ENCODE measurements around the gene CHCHD3.

The CHCHD3 gene

DNA sequence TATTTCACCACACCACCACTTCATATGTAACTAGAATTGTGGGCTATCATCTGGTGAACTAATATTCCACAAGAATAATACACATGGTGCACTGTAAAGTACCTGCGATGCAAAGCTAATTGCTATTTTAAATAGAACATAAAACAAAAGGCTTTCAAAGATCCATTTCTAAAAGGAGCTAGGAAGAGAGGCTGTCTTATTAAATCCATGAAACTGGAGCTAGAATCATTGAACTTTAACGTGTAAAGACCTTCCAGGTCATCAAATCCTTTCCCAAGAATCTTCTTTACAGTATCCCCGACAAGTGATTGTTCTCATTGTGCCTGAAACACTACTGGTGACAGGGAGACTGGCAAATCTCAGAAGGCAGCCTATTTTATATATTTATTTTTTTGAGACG lies 224.9 kb downstream of the CHCHD3 start:
- peaks cover 0 to 3% (median 0%) of the 10 kb centered on the region in 4 experiments for H3K36me3 ChIP-seq (ENCODE audit: control insufficient read depth in 4 of 4, insufficient read depth in 4 of 4, low read length in 3 of 4)
- no peaks in the 10 kb centered on the region for H3K27me3 ChIP-seq (replicated peaks in 2 of 5; ENCODE audit: control insufficient read depth in 4 of 5, insufficient read depth in 5 of 5, low read length in 4 of 5)
- no peak overlapping the region for H3K27ac ChIP-seq (ENCODE audit: insufficient read depth in 1 of 2, low read depth in 1 of 2, low read length in 2 of 2, poor library complexity in 1 of 2, severe bottlenecking in 2 of 2)
- CTCF ChIA-PET = interaction anchor here (0.8 kb wide), 1 partner anchor 23 kb away, joined by 3 read pairs; no protein-coding TSS in a partner anchor
- WGBS (ENCODE audit: insufficient coverage) = 100% methylated on average over 1 of the region's 4 CpGs
- POLR2A ChIA-PET = no interaction called here
- no peaks in the 10 kb centered on the region for H3K4me1 ChIP-seq (ENCODE audit: control extremely low read depth in 1 of 4, control insufficient read depth in 4 of 4, insufficient read depth in 4 of 4, low read length in 3 of 4)
- no peak for DNase-seq
- H3K9me3 ChIP-seq (ENCODE audit: control extremely low read depth in 1 of 5, control insufficient read depth in 4 of 5, insufficient read depth in 2 of 5, low read depth in 1 of 5, low read length in 4 of 5) = no peaks in the 10 kb centered on the region
- H3K4me3 ChIP-seq (ENCODE audit: control insufficient read depth in 1 of 7, extremely low read depth in 1 of 7, insufficient read depth in 4 of 7, low read depth in 2 of 7, low read length in 6 of 7) = no peak overlapping the region

GRCh38 chr7:132856416-132856815 lies 225.5 kb downstream of the CHCHD3 start:
- POLR2A ChIA-PET = no interaction called here
- WGBS (ENCODE audit: insufficient coverage) = 96% methylated on average over 3 of the region's 5 CpGs
- Histone ChIP-seq H3K4me1 (ENCODE audit: control extremely low read depth in 1 of 4, control insufficient read depth in 4 of 4, insufficient read depth in 4 of 4, low read length in 3 of 4) (no peaks in the 10 kb centered on the region), H3K36me3 (ENCODE audit: control insufficient read depth in 4 of 4, insufficient read depth in 4 of 4, low read length in 3 of 4) (peaks cover 0 to 3% (median under 1%) of the 10 kb centered on the region in 4 experiments), H3K4me3 (ENCODE audit: control insufficient read depth in 1 of 7, extremely low read depth in 1 of 7, insufficient read depth in 4 of 7, low read depth in 2 of 7, low read length in 6 of 7) (no peak overlapping the region), H3K27ac (ENCODE audit: insufficient read depth in 1 of 2, low read depth in 1 of 2, low read length in 2 of 2, poor library complexity in 1 of 2, severe bottlenecking in 2 of 2) (no peak overlapping the region), H3K27me3 (replicated peaks in 2 of 5; ENCODE audit: control insufficient read depth in 4 of 5, insufficient read depth in 5 of 5, low read length in 4 of 5) (no peaks in the 10 kb centered on the region), H3K9me3 (ENCODE audit: control extremely low read depth in 1 of 5, control insufficient read depth in 4 of 5, insufficient read depth in 2 of 5, low read depth in 1 of 5, low read length in 4 of 5) (no peaks in the 10 kb centered on the region)
- no peak for DNase-seq
- CTCF ChIA-PET = no interaction called here

DNA sequence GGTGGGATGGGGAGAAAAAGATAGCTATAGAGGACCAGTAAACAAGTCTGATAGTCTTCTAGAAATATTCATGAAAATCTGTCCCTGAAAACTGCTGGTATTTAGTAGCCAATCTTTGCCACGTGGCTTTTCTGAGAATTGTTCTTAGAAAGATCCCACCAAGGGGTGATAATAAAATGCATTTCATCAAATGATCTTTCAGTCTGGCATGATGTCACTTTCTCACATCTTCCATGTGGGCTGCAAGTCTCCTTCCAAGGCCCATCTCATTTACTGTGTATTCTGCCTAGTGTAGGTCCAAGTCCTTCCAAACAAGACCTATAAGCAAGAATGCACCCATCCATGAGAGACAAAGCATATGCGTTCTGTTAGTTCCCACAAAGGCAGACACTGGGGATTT lies 226.0 kb downstream of the CHCHD3 start:
- H3K27ac ChIP-seq (ENCODE audit: insufficient read depth in 1 of 2, low read depth in 1 of 2, low read length in 2 of 2, poor library complexity in 1 of 2, severe bottlenecking in 2 of 2) = no peak overlapping the region
- ChIA-PET POLR2A (no interaction called here), CTCF (no interaction called here)
- no peaks in the 10 kb centered on the region for H3K4me1 ChIP-seq (ENCODE audit: control extremely low read depth in 1 of 4, control insufficient read depth in 4 of 4, insufficient read depth in 4 of 4, low read length in 3 of 4)
- peaks cover 0 to 2% (median under 1%) of the 10 kb centered on the region in 4 experiments for H3K36me3 ChIP-seq (ENCODE audit: control insufficient read depth in 4 of 4, insufficient read depth in 4 of 4, low read length in 3 of 4)
- WGBS (ENCODE audit: insufficient coverage) = 93% methylated on average over 2 of the region's 2 CpGs
- H3K9me3 ChIP-seq (ENCODE audit: control extremely low read depth in 1 of 5, control insufficient read depth in 4 of 5, insufficient read depth in 2 of 5, low read depth in 1 of 5, low read length in 4 of 5) = no peaks in the 10 kb centered on the region
- no peak overlapping the region for H3K4me3 ChIP-seq (ENCODE audit: control insufficient read depth in 1 of 7, extremely low read depth in 1 of 7, insufficient read depth in 4 of 7, low read depth in 2 of 7, low read length in 6 of 7)
- no peak for DNase-seq
- no peaks in the 10 kb centered on the region for H3K27me3 ChIP-seq (replicated peaks in 2 of 5; ENCODE audit: control insufficient read depth in 4 of 5, insufficient read depth in 5 of 5, low read length in 4 of 5)

GRCh38 chr7:132854238-132854637 lies 227.7 kb downstream of the CHCHD3 start:
- ChIA-PET POLR2A (no interaction called here), CTCF (no interaction called here)
- Histone ChIP-seq H3K4me1 (ENCODE audit: control extremely low read depth in 1 of 4, control insufficient read depth in 4 of 4, insufficient read depth in 4 of 4, low read length in 3 of 4) (no peaks in the 10 kb centered on the region), H3K36me3 (ENCODE audit: control insufficient read depth in 4 of 4, insufficient read depth in 4 of 4, low read length in 3 of 4) (peaks cover 0 to 5% (median 1%) of the 10 kb centered on the region in 4 experiments), H3K27ac (ENCODE audit: insufficient read depth in 1 of 2, low read depth in 1 of 2, low read length in 2 of 2, poor library complexity in 1 of 2, severe bottlenecking in 2 of 2) (no peak overlapping the region), H3K27me3 (replicated peaks in 2 of 5; ENCODE audit: control insufficient read depth in 4 of 5, insufficient read depth in 5 of 5, low read length in 4 of 5) (no peaks in the 10 kb centered on the region), H3K4me3 (ENCODE audit: control insufficient read depth in 1 of 7, extremely low read depth in 1 of 7, insufficient read depth in 4 of 7, low read depth in 2 of 7, low read length in 6 of 7) (no peak overlapping the region), H3K9me3 (ENCODE audit: control extremely low read depth in 1 of 5, control insufficient read depth in 4 of 5, insufficient read depth in 2 of 5, low read depth in 1 of 5, low read length in 4 of 5) (no peaks in the 10 kb centered on the region)
- DNase-seq = no peak
- no CpG with 5 or more reads among the region's 1 CpG for WGBS (ENCODE audit: insufficient coverage)

- no peaks in the 10 kb centered on the region for H3K27me3 ChIP-seq (replicated peaks in 2 of 5; ENCODE audit: control insufficient read depth in 4 of 5, insufficient read depth in 5 of 5, low read length in 4 of 5)
- peaks cover 0 to 15% (median 2%) of the 10 kb centered on the region in 4 experiments for H3K36me3 ChIP-seq (ENCODE audit: control insufficient read depth in 4 of 4, insufficient read depth in 4 of 4, low read length in 3 of 4)
- CTCF ChIA-PET = no interaction called here
- no peak overlapping the region for H3K4me3 ChIP-seq (ENCODE audit: control insufficient read depth in 1 of 7, extremely low read depth in 1 of 7, insufficient read depth in 4 of 7, low read depth in 2 of 7, low read length in 6 of 7)
- no peak for DNase-seq
- WGBS (ENCODE audit: insufficient coverage) = 94% methylated on average over 6 of the region's 7 CpGs
- no peak overlapping the region for H3K27ac ChIP-seq (ENCODE audit: insufficient read depth in 1 of 2, low read depth in 1 of 2, low read length in 2 of 2, poor library complexity in 1 of 2, severe bottlenecking in 2 of 2)
- no peaks in the 10 kb centered on the region for H3K9me3 ChIP-seq (ENCODE audit: control extremely low read depth in 1 of 5, control insufficient read depth in 4 of 5, insufficient read depth in 2 of 5, low read depth in 1 of 5, low read length in 4 of 5)
- H3K4me1 ChIP-seq (ENCODE audit: control extremely low read depth in 1 of 4, control insufficient read depth in 4 of 4, insufficient read depth in 4 of 4, low read length in 3 of 4) = no peaks in the 10 kb centered on the region
- POLR2A ChIA-PET = no interaction called here
Observed at GRCh38 chr7:132847376-132847775, 234.5 kb downstream of the CHCHD3 start.

DNA sequence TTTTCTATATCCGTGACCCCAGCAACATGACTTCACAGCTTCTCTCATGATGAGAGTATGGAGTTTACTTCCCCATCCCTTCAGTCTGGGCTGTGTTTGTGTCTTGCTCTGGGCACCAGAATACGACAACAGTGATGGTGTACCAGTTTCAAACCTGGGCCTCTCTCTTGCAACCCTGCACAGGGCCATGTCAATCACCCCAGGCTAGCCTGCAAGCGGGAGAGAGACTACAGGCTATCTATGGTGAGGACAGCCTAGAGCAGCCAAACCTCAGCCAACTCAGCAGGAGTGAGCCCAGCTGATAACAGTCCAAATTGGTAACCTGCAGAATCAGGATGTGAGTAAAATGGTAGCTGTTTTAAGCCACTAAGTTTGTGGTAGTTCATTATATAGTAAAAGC lies 235.8 kb downstream of the CHCHD3 start:
- ChIA-PET CTCF (no interaction called here), POLR2A (no interaction called here)
- Histone ChIP-seq H3K4me1 (ENCODE audit: control extremely low read depth in 1 of 4, control insufficient read depth in 4 of 4, insufficient read depth in 4 of 4, low read length in 3 of 4) (no peaks in the 10 kb centered on the region), H3K4me3 (ENCODE audit: control insufficient read depth in 1 of 7, extremely low read depth in 1 of 7, insufficient read depth in 4 of 7, low read depth in 2 of 7, low read length in 6 of 7) (no peak overlapping the region), H3K9me3 (ENCODE audit: control extremely low read depth in 1 of 5, control insufficient read depth in 4 of 5, insufficient read depth in 2 of 5, low read depth in 1 of 5, low read length in 4 of 5) (no peaks in the 10 kb centered on the region), H3K27ac (ENCODE audit: insufficient read depth in 1 of 2, low read depth in 1 of 2, low read length in 2 of 2, poor library complexity in 1 of 2, severe bottlenecking in 2 of 2) (no peak overlapping the region), H3K27me3 (replicated peaks in 2 of 5; ENCODE audit: control insufficient read depth in 4 of 5, insufficient read depth in 5 of 5, low read length in 4 of 5) (no peaks in the 10 kb centered on the region), H3K36me3 (ENCODE audit: control insufficient read depth in 4 of 4, insufficient read depth in 4 of 4, low read length in 3 of 4) (peaks cover 0 to 15% (median 1%) of the 10 kb centered on the region in 4 experiments)
- 100% methylated on average over 3 of the region's 3 CpGs for WGBS (ENCODE audit: insufficient coverage)
- no peak for DNase-seq

- no peaks in the 10 kb centered on the region for H3K4me1 ChIP-seq (ENCODE audit: control extremely low read depth in 1 of 4, control insufficient read depth in 4 of 4, insufficient read depth in 4 of 4, low read length in 3 of 4)
- H3K4me3 ChIP-seq (ENCODE audit: control insufficient read depth in 1 of 7, extremely low read depth in 1 of 7, insufficient read depth in 4 of 7, low read depth in 2 of 7, low read length in 6 of 7) = no peak overlapping the region
- no peaks in the 10 kb centered on the region for H3K27me3 ChIP-seq (replicated peaks in 2 of 5; ENCODE audit: control insufficient read depth in 4 of 5, insufficient read depth in 5 of 5, low read length in 4 of 5)
- CTCF ChIA-PET = no interaction called here
- DNase-seq = no peak
- 96% methylated on average over 3 of the region's 4 CpGs for WGBS (ENCODE audit: insufficient coverage)
- H3K9me3 ChIP-seq (ENCODE audit: control extremely low read depth in 1 of 5, control insufficient read depth in 4 of 5, insufficient read depth in 2 of 5, low read depth in 1 of 5, low read length in 4 of 5) = no peaks in the 10 kb centered on the region
- POLR2A ChIA-PET = no interaction called here
- peaks cover 0 to 10% (median 1%) of the 10 kb centered on the region in 4 experiments for H3K36me3 ChIP-seq (ENCODE audit: control insufficient read depth in 4 of 4, insufficient read depth in 4 of 4, low read length in 3 of 4)
- no peak overlapping the region for H3K27ac ChIP-seq (ENCODE audit: insufficient read depth in 1 of 2, low read depth in 1 of 2, low read length in 2 of 2, poor library complexity in 1 of 2, severe bottlenecking in 2 of 2)
Observed at GRCh38 chr7:132842478-132842877, 239.4 kb downstream of the CHCHD3 start.

All from common myeloid progenitor, CD34-positive (primary cell).